PC-3 (cell line): ENCODE data around the gene CD58.
"Not testable (repeated sequence)": the region's sequence is repeated elsewhere in the genome, so short reads cannot be mapped to it uniquely, and the experiment has no call there.

Experiments
- EZH2 ChIP-seq: fragments of 300-600 bp; sonication (generic); IDR thresholded peaks from one replicate; pipeline ENCODE4 v1.6.1; 2017; ENCODE audit warnings: antibody characterized with exemption, mild to moderate bottlenecking, low read length; ENCODE audit not compliant: unreplicated experiment
- TF ChIP-seq, protein P1 (sequence below): fragments of 300-600 bp; sonication (generic); conservative IDR thresholded peaks from 2 replicates; pipeline ENCODE4 v1.5.1; 2017; ENCODE audit warnings: antibody characterized with exemption, low read depth, mild to moderate bottlenecking, low read length

DNA sequence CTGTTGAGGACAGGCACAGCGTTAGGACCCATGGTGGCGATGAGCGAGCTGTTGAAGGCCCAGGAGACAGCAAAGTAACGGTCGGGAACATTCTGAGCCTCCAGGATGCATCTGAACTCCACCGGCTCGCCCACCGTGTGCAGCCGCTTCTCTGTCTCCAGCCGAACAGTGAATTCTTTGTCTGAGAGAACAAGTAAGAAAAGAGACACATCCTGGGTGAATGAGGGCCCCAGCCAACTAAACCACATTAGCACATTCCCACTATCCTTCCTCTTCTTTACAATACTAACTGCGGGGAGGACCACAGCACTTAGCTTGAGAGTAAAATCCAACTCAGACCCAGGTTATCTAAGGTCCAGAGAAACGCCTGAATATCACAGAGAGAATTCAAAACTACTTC, 37.3 kb upstream of the CD58 start:
- not testable (repeated sequence) for TF ChIP-seq EZH2
- TF ChIP-seq, protein P1, sequence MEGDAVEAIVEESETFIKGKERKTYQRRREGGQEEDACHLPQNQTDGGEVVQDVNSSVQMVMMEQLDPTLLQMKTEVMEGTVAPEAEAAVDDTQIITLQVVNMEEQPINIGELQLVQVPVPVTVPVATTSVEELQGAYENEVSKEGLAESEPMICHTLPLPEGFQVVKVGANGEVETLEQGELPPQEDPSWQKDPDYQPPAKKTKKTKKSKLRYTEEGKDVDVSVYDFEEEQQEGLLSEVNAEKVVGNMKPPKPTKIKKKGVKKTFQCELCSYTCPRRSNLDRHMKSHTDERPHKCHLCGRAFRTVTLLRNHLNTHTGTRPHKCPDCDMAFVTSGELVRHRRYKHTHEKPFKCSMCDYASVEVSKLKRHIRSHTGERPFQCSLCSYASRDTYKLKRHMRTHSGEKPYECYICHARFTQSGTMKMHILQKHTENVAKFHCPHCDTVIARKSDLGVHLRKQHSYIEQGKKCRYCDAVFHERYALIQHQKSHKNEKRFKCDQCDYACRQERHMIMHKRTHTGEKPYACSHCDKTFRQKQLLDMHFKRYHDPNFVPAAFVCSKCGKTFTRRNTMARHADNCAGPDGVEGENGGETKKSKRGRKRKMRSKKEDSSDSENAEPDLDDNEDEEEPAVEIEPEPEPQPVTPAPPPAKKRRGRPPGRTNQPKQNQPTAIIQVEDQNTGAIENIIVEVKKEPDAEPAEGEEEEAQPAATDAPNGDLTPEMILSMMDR = not testable (repeated sequence)
